Measurements from ENCODE around the gene NECTIN3. TPM values are rescaled to one million over a fixed set of nuclear protein-coding genes. Genes with fewer than 3 reads are reported as not detected.

The NECTIN3 gene
- 10 to 100 TPM; 21.8 to 60.3 (median 45.0) TPM for total RNA-seq

- H3K9me3 ChIP-seq: no peaks in the 10 kb centered on the region
- DNase-seq: peak; percentile 95
- no peaks in the 10 kb centered on the region for H3K27me3 ChIP-seq
- H3K36me3 ChIP-seq: no peaks in the 10 kb centered on the region
- H3K4me1 ChIP-seq: no peaks in the 10 kb centered on the region
- intact Hi-C loops (cut with DNase I; ENCODE audit: low total_unique reads): no loop called here
- no peak for TF ChIP-seq CTCF (IDR thresholded peaks at IDR 0.05)
- TF ChIP-seq POLR2A (IDR thresholded peaks at IDR 0.05): peak in 1 of 2 donors; percentile 62
- H3K27ac ChIP-seq: peak within 1 kb of the TSS; percentile 86 to 96
- peak within 1 kb of the TSS; percentile 59 to 96 for H3K4me3 ChIP-seq
Measured at GRCh38 chr3:111071257-111072030, at the start of gene NECTIN3. TSS of gene NECTIN3 (plus strand) at chr3:111071816. CDS start at chr3:111072018, 202 bp downstream.

DNA sequence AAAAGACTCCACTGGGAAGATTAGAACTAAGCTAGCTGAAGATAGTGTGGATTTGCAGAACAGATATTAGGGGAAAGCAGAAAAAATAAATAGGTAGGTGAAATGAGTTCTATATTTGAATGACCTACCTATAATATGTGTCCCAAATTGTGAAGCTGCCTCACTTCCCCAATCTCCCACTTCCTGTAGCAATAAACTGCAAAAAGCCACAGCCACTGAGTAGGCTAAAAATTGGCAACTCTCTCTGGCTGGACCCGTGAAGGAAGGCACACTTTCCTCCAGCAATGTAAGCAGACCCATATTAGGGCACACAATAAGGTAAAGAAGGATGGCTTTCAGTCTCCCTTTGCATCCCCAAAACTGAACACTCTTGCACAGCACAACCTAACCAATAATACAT is 43.7 kb upstream of the NECTIN3 start:
- TF ChIP-seq CTCF (IDR thresholded peaks at IDR 0.05): no peak
- no peak for TF ChIP-seq POLR2A (IDR thresholded peaks at IDR 0.05)
- no peaks in the 10 kb centered on the region for H3K27me3 ChIP-seq
- no peaks in the 10 kb centered on the region for H3K36me3 ChIP-seq
- no peaks in the 10 kb centered on the region for H3K4me1 ChIP-seq
- no peak for DNase-seq
- H3K4me3 ChIP-seq: no peak overlapping the region
- H3K9me3 ChIP-seq: no peaks in the 10 kb centered on the region
- intact Hi-C loops (cut with DNase I; ENCODE audit: low total_unique reads): no loop called here
- no peak overlapping the region for H3K27ac ChIP-seq

DNA sequence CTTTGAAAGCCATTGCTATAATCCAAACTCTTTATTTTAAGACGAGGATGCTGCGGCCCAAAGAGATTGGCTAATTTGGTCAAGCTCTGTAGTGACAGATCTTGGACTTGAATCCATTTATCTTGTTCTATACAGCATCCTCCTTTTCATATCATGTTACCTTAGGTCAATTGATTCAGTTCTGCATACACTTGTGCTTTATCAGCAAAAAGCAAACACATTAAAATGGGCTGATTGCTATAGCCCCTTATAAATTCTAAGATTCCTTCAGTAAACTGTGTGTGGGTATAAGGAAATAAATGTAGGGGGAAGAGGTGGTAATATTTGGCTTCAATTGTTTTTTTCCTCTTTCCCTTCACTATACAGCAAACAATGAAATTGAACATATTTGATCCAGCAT is 40.1 kb upstream of the NECTIN3 start:
- H3K4me1 ChIP-seq: no peaks in the 10 kb centered on the region
- no peak overlapping the region for H3K27ac ChIP-seq
- no peaks in the 10 kb centered on the region for H3K36me3 ChIP-seq
- intact Hi-C loops (cut with DNase I; ENCODE audit: low total_unique reads): no loop called here
- TF ChIP-seq POLR2A (IDR thresholded peaks at IDR 0.05) (no peak), CTCF (IDR thresholded peaks at IDR 0.05) (no peak)
- H3K9me3 ChIP-seq: peaks cover 0 to 8% of the 10 kb centered on the region in 2 donors
- H3K4me3 ChIP-seq: no peak overlapping the region
- no peaks in the 10 kb centered on the region for H3K27me3 ChIP-seq
- DNase-seq: no peak

DNA sequence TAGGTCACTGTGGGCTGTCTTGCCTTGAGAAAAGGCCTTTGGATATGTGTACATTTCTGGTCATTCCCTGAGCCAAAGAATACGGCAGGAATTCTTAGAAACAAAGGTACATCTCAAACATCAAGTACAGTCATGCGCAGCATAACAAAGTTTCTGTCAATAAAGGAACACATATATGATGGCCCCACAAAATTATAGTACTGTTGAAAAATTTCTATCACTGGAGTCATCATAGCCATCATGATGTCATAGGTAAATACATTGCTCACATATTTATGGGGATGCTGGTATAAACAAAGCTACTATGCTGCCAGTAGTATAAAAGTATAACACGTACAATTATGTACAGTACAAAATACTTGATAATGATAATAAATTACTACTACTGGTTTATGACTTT is 38.9 kb upstream of the NECTIN3 start:
- intact Hi-C loops (cut with DNase I; ENCODE audit: low total_unique reads): no loop called here
- Histone ChIP-seq H3K27me3 (no peaks in the 10 kb centered on the region), H3K27ac (no peak overlapping the region), H3K4me1 (no peaks in the 10 kb centered on the region), H3K4me3 (no peak overlapping the region), H3K36me3 (no peaks in the 10 kb centered on the region), H3K9me3 (peaks cover 0 to 11% of the 10 kb centered on the region in 2 donors)
- no peak for TF ChIP-seq POLR2A (IDR thresholded peaks at IDR 0.05)
- no peak for TF ChIP-seq CTCF (IDR thresholded peaks at IDR 0.05)
- no peak for DNase-seq

DNA sequence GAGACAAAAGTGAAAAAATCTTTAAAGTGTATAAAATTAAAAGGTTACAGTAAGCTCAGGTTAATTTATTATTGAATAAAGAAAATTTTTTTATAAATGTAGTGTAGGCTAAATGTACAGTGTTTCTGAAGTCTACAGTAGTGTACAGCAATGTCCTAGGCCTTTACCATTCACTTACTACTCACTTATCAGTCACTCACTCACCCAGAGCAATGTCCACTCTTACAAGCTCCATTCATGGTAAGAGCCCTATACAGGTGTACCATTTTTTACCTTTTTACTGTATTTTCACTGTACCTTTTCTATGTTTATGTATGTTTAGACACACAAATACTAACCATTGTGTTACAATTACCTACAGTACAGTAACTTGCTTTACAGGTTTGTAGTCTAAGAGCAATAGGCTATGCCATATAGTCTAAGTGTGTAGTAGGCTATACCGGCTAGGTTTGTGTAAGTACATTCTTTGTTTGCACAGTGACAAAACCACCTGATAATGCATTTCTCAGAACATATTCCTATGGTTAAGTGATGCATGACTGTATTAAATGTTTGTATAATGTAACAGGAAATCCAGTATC is 38.1 kb upstream of the NECTIN3 start:
- Histone ChIP-seq H3K27ac (no peak overlapping the region), H3K4me1 (no peaks in the 10 kb centered on the region), H3K4me3 (no peak overlapping the region), H3K27me3 (no peaks in the 10 kb centered on the region), H3K9me3 (peaks cover 0 to 11% of the 10 kb centered on the region in 2 donors), H3K36me3 (no peaks in the 10 kb centered on the region)
- no peak for TF ChIP-seq CTCF (IDR thresholded peaks at IDR 0.05)
- no peak for TF ChIP-seq POLR2A (IDR thresholded peaks at IDR 0.05)
- intact Hi-C loops (cut with DNase I; ENCODE audit: low total_unique reads): no loop called here
- DNase-seq: no peak
